Measurements from ENCODE around the gene TAPBP. TPM values are rescaled to one million over a fixed set of nuclear protein-coding genes. Genes with fewer than 3 reads are reported as not detected.
"Not testable (repeated sequence)": the region's sequence is repeated elsewhere in the genome, so short reads cannot be mapped to it uniquely, and the experiment has no call there.

Gene TAPBP
- total and polyA plus RNA-seq, 2 of the 8 experiments (the other 6 are each of a cell fraction or from before 2014, with no cell fraction given): 24.5 to 35.4 TPM

DNA sequence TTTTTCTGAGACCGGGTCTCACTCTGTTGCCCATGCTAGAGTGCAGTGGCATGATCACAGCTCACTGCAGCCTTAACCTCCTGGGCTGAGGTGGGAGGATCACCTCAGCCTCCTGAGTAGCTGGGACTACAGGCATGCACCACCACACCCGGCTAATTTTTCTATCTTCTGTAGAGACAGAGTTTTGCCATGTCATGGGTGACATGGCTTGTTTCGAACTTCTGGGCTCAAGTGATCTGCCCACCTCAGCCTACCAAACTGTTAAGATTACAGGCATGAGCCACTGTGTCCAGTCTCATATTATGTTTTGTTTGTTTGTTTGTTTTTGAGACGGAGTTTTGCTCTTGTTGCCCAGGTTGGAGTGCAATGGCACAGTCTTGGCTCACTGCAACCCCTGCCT lies 28.7 kb downstream of the TAPBP start:
- H3K56ac ChIP-seq (replicated peaks; ENCODE audit: insufficient read length, low read depth, low read length); DNase-seq (ENCODE audit: low read depth in 1 of 2, low spot score in 2 of 2); H3K23me2 ChIP-seq (ENCODE audit: low read depth, low read length); H4K20me1 ChIP-seq (replicated peaks in 1 of 2; ENCODE audit: control insufficient read depth in 1 of 2, insufficient read depth in 2 of 2, low read length in 2 of 2); H3K9ac ChIP-seq (replicated peaks in 1 of 4; ENCODE audit: extremely low read depth in 1 of 4, low read depth in 3 of 4, low read length in 3 of 4); H3K4ac ChIP-seq (replicated peaks; ENCODE audit: insufficient read length, low read depth, low read length); H4K8ac ChIP-seq (ENCODE audit: extremely low read depth, insufficient read depth, low read length); H2AK5ac ChIP-seq (ENCODE audit: low read depth, low read length); H3K18ac ChIP-seq (ENCODE audit: extremely low read depth, low read length); H3K27me3 ChIP-seq (replicated peaks in 1 of 4; ENCODE audit: control insufficient read depth in 3 of 4, extremely low read depth in 1 of 4, insufficient read depth in 3 of 4, low read length in 3 of 4); H4K91ac ChIP-seq (replicated peaks; ENCODE audit: insufficient read length, low read length); H3K9me3 ChIP-seq (ENCODE audit: insufficient read depth in 2 of 2, low read depth in 1 of 2, low read length in 1 of 2); CTCF ChIA-PET (ENCODE audit: partially characterized antibody); H4K5ac ChIP-seq (ENCODE audit: insufficient read length, low read depth, low read length); FAIRE-seq; H2AFZ ChIP-seq (ENCODE audit: low read length); H3K79me1 ChIP-seq (ENCODE audit: low read depth, low read length); H2BK12ac ChIP-seq (ENCODE audit: low read depth, low read length); H2BK15ac ChIP-seq (ENCODE audit: low read length); H3K4me3 ChIP-seq (ENCODE audit: extremely low read depth in 1 of 4, insufficient read depth in 2 of 4, low read depth in 3 of 4, low read length in 4 of 4); H3K4me2 ChIP-seq (ENCODE audit: insufficient read depth in 1 of 2, low read depth in 2 of 2, low read length in 2 of 2); H2BK120ac ChIP-seq (replicated peaks; ENCODE audit: low read depth, low read length); H2BK20ac ChIP-seq (ENCODE audit: low read length); H3K14ac ChIP-seq (ENCODE audit: insufficient read length); H3K27ac ChIP-seq (ENCODE audit: low read depth, low read length); H3K23ac ChIP-seq (ENCODE audit: insufficient read length); H2BK5ac ChIP-seq (ENCODE audit: low read depth, low read length): not testable (repeated sequence)
- POLR2A ChIA-PET (ENCODE audit: partially characterized antibody): interaction anchor here (12.0 kb wide), 1 partner anchor 9 kb away, joined by 337 read pairs; the partner anchor contains the start of genes PFDN6, RGL2 and WDR46
- Histone ChIP-seq H3K4me1 (replicated peaks in 1 of 4; ENCODE audit: control insufficient read depth in 3 of 4, insufficient read depth in 4 of 4, low read length in 3 of 4) (peaks cover 0 to 12% (median 7%) of the 10 kb centered on the region in 4 experiments; a peak in 5 of 7 replicates), H3K79me2 (ENCODE audit: control insufficient read depth in 1 of 2, insufficient read depth in 2 of 2, low read length in 2 of 2) (peaks cover 0 to 22% of the 10 kb centered on the region in 2 experiments; a peak in 3 of 4 replicates), H3K36me3 (ENCODE audit: control insufficient read depth in 2 of 4, insufficient read depth in 4 of 4, low read length in 3 of 4) (peaks cover 8 to 30% (median 21%) of the 10 kb centered on the region in 4 experiments)
- WGBS, 2 experiments (ENCODE audit: extremely low coverage in 1 of 2, insufficient coverage in 1 of 2, insufficient read length in 1 of 2, insufficient replicate concordance in 2 of 2, low coverage in 1 of 2, low lambda C conversion rate in 2 of 2, missing lambda C conversion rate in 1 of 2): 91% methylated on average over 4 of the region's 4 CpGs; no CpG with 5 or more reads in 1 of the 2 experiments

All from H1 (cell line).